Pancreas (tissue), 10 donors: Measurements from ENCODE around the gene KCNN3. TPM values are rescaled to one million over a fixed set of nuclear protein-coding genes. Genes with fewer than 3 reads are reported as not detected.

ENCODE experiments used
- ATAC-seq, 4 donors: fragments of 200-7000 bp; cut with Tn5 transposase; one replicate each; pipeline versions ENCODE4 v1.8.0 to v1.9.1; 2020; ENCODE audit warnings: mild to moderate bottlenecking in 4 of 4, moderate library complexity in 4 of 4
- DNase-seq, 6 donors: peaks; one replicate each; pipeline ENCODE4 v3.0.0-alpha.2; 2020
- FAIRE-seq: peaks from 2 replicates; lab custom pipeline; 2012; peaks lifted over from hg19 to GRCh38; lab: Jason Lieb, UNC
- H3K27ac ChIP-seq, 4 donors: fragments of 200-600 bp; sonication (generic); 1 replicate in 3 of 4; 2 replicates in 1 of 4; pipeline versions ENCODE4 v1.5.0 to v1.8.0; 2020
- H3K27me3 ChIP-seq, 4 donors: fragments of 200-600 bp; one replicate each; pipeline ENCODE4 v1.8.0; 2021
- H3K36me3 ChIP-seq, 3 donors: fragments of 200-600 bp; sonication (generic) in 1 of 3; one replicate each; pipeline versions ENCODE4 v1.5.0 to v1.8.0; 2020 to 2021
- H3K4me1 ChIP-seq, 3 donors: fragments of 200-600 bp; one replicate each; pipeline ENCODE4 v1.8.0; 2021
- H3K4me3 ChIP-seq, 4 donors: fragments of 200-600 bp; sonication (generic) in 2 of 4; one replicate each; pipeline versions ENCODE4 v1.5.0 to v1.8.0; 2020 to 2021
- H3K9me3 ChIP-seq, 4 donors: fragments of 200-600 bp; one replicate each; pipeline ENCODE4 v1.8.0; 2021
- WGBS, 2 donors: extraction: QIAGEN DNeasy Blood & Tissue Kit; methylation state at CpG; one replicate each; pipeline ENCODE4 v1.1.7; 2013; 5-methylcytosine and 5-hydroxymethylcytosine counted together
- intact Hi-C, 3 donors: fragments of 100-400 bp; cut with DNase I; formaldehyde crosslinking; loops; one replicate each; pipeline versions ENCODE4 v1.11.1 to v1.14.2; 2022
- polyA plus RNA-seq, 2 donors: library from polyadenylated mRNA; stranded (reverse); fragments of 200-250 nt; gene quantifications; one replicate each; pipeline ENCODE4 v1.2.3, GENCODE V29; 2013
- total RNA-seq, 6 donors: library from RNA; stranded (reverse); fragmentation: NEBNext Ultra II Directional in 4 of 6; extraction: Animal tissue kit (Norgen Biotek cat#: 25700) in 4 of 6; gene quantifications; one replicate each; pipeline versions ENCODE4 v1.2.1 to v1.2.4, GENCODE V29; 2021 to 2023
- TF ChIP-seq, protein P1 (sequence below), 4 donors: fragments of 200-600 bp; sonication (generic) in 3 of 4; IDR thresholded peaks; one replicate each; pipeline versions ENCODE4 v1.5.0 to v1.8.0; 2021; ENCODE audit warnings: antibody characterized with exemption in 4 of 4
- donor health status: healthy with polysubstance abuse.
- donor health status: DM: no; HTN: no; CAD: no; lungs with moderate emphysema.
- donor health status: DM: no; HTN: no; CAD: no.
- donor health status: control.
- donor health status: control.
- donor health status: Bipolar disorder and iron deficiency.
- donor health status: DM: yes; HTN: yes; CAD: no.
- donor health status: DM: no; HTN: no; CAD: no.
- donor health status: DM: no; HTN: no; CAD: no.
- donor health status: DM: yes; HTN: yes; CAD: no.

KCNN3 gene
- total and polyA plus RNA-seq, 8 donors: 0.11 to 1.0 (median 0.33) TPM

DNA sequence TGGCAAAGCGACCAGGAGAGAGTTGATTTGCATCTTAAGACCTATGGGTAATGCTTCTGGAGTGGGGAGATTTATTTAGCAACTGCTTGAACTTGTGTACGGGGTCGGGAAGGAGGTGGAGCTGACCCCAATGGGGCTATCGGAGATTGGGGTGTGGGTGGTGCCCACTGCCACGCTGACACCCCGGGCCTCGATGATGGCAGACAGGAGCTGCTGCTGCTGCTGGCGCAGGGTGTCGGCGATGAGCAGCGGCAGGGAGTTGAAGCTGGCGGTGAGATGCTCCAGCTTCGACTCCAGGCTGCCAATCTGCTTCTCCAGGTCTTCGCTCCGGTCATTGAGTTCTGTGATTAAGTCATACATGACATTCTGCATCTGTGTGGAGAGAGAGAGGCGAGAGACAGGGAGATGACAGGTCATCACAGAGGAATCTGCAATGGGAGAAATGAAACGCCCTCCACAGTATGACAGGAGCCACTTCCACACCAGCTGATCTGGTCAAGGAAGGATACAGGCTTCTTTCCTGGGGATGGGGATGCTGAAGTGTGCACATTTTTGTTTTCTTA lies 162.1 kb downstream of the KCNN3 start:
- Histone ChIP-seq H3K36me3 (no peaks in the 10 kb centered on the region), H3K4me1 (no peaks in the 10 kb centered on the region), H3K27me3 (no peaks in the 10 kb centered on the region), H3K27ac (no peak overlapping the region), H3K4me3 (no peak overlapping the region), H3K9me3 (no peaks in the 10 kb centered on the region)
- DNase-seq (no peak), ATAC-seq (no peak), FAIRE-seq (no peak)
- TF ChIP-seq, protein P1, sequence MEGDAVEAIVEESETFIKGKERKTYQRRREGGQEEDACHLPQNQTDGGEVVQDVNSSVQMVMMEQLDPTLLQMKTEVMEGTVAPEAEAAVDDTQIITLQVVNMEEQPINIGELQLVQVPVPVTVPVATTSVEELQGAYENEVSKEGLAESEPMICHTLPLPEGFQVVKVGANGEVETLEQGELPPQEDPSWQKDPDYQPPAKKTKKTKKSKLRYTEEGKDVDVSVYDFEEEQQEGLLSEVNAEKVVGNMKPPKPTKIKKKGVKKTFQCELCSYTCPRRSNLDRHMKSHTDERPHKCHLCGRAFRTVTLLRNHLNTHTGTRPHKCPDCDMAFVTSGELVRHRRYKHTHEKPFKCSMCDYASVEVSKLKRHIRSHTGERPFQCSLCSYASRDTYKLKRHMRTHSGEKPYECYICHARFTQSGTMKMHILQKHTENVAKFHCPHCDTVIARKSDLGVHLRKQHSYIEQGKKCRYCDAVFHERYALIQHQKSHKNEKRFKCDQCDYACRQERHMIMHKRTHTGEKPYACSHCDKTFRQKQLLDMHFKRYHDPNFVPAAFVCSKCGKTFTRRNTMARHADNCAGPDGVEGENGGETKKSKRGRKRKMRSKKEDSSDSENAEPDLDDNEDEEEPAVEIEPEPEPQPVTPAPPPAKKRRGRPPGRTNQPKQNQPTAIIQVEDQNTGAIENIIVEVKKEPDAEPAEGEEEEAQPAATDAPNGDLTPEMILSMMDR (IDR thresholded peaks at IDR 0.05): no peak
- intact Hi-C loops: no loop called here
- 76 to 79% methylated on average over 17 of the region's 17 CpGs for WGBS, 2 donors

DNA sequence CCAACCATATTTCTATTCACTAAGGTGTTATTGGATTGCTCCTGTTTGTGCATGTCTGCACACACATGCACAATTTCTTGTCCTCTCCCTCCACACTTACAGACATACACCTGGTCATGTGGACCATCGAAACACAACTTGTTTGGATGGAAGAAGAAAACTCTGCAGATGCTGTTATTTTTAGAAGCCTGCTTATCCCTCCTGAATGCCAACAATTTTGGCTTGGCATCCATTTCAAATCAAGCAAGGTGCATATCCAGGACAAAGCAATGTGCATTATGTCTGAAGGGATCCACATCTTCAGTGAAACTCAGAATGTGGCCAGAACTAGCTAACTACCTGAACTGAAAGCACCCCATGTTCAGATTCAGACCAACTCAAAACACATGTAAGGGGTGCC lies 163.2 kb downstream of the KCNN3 start:
- FAIRE-seq: no peak
- TF ChIP-seq, protein P1 (IDR thresholded peaks at IDR 0.05): no peak
- DNase-seq: no peak
- no peak for ATAC-seq
- Histone ChIP-seq H3K36me3 (no peaks in the 10 kb centered on the region), H3K9me3 (no peaks in the 10 kb centered on the region), H3K4me3 (no peak overlapping the region), H3K4me1 (no peaks in the 10 kb centered on the region), H3K27me3 (no peaks in the 10 kb centered on the region), H3K27ac (no peak overlapping the region)
- intact Hi-C loops: no loop called here
- 70 to 73% methylated on average over 1 of the region's 1 CpG for WGBS, 2 donors

- Histone ChIP-seq H3K4me1 (no peaks in the 10 kb centered on the region), H3K4me3 (no peak overlapping the region), H3K27ac (no peak overlapping the region), H3K27me3 (no peaks in the 10 kb centered on the region), H3K9me3 (no peaks in the 10 kb centered on the region), H3K36me3 (no peaks in the 10 kb centered on the region)
- ATAC-seq: no peak
- WGBS, 2 donors: 85 to 91% methylated on average over 2 of the region's 2 CpGs
- TF ChIP-seq, protein P1 (IDR thresholded peaks at IDR 0.05): no peak
- no peak for FAIRE-seq
- no peak for DNase-seq
- intact Hi-C loops: no loop called here
These were observed 164.5 kb downstream of the KCNN3 start for GRCh38 chr1:154705544-154705943.

GRCh38 chr1:154703170-154703569 lies 166.9 kb downstream of the KCNN3 start:
- Histone ChIP-seq H3K9me3 (no peaks in the 10 kb centered on the region), H3K36me3 (no peaks in the 10 kb centered on the region), H3K27me3 (no peaks in the 10 kb centered on the region), H3K27ac (no peak overlapping the region), H3K4me3 (no peak overlapping the region), H3K4me1 (peaks cover 0 to 2% (median 0%) of the 10 kb centered on the region in 3 donors)
- intact Hi-C loops: no loop called here
- DNase-seq (no peak), ATAC-seq (no peak), FAIRE-seq (no peak)
- WGBS, 2 donors: 16 to 27% methylated on average over 5 of the region's 5 CpGs
- TF ChIP-seq, protein P1 (IDR thresholded peaks at IDR 0.05): no peak

DNA sequence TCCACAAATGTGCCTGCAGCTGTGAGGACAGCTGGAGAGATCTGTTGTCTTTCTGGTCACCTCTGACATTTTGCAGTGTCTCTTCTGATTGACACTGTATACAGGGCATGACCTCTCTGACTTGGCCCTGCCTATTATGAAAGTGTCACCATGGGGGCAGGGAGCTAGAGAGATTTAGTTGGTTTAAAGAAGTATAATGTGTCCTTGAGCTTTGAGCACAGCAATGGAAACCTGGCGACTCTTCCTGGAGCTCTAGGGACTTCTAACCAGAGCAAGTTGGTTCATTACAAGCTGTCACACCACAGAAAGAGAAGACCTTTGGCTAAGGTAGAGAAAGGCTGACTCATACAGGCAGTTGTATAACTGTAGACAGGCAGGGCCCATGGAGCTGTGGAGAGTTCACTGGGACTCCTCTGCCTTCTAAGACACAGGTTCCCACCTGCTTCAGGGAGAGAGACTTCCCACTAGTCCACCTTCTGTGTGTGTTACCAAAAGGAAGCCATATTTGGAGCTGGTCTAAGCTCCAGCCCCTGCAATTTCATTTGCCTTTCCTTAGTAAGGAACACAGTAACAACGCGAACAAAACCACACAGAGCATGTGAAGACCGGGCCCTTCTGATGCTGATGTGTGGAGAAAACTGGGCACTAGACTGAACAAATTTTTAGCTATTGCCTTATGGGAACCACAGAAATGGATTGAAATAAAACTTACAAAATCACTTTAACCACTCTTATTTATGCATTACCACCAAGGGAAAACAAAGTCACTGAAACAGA lies 171.6 kb downstream of the KCNN3 start:
- FAIRE-seq (no peak), ATAC-seq (peak; percentile 85 to 95 (median 90)), DNase-seq (peak in 3 of 6 donors; percentile 15 to 26 (median 22))
- no peak overlapping the region for H3K4me3 ChIP-seq
- H3K4me1 ChIP-seq: peaks cover 0 to 4% (median 0%) of the 10 kb centered on the region in 3 donors
- intact Hi-C loops: no loop called here
- no peaks in the 10 kb centered on the region for H3K27me3 ChIP-seq
- peak overlapping the region in 1 of 4 donors; percentile 51 for H3K27ac ChIP-seq
- WGBS, 2 donors: 71 to 81% methylated on average over 4 of the region's 4 CpGs
- TF ChIP-seq, protein P1 (IDR thresholded peaks at IDR 0.05): no peak
- no peaks in the 10 kb centered on the region for H3K9me3 ChIP-seq
- no peaks in the 10 kb centered on the region for H3K36me3 ChIP-seq
